Body of pancreas (tissue), 4 donors: Measurements from ENCODE around the gene PUM2.
"Not testable (repeated sequence)": the region's sequence is repeated elsewhere in the genome, so short reads cannot be mapped to it uniquely, and the experiment has no call there.

ENCODE experiments used
- POLR2A ChIP-seq, 3 donors: fragments of 450-650 bp; IDR thresholded peaks; one replicate each; pipeline ENCODE4 v1.6.1; 2016; ENCODE audit warnings: antibody characterized with exemption in 3 of 3, mild to moderate bottlenecking in 2 of 3
- TF ChIP-seq, protein P1 (sequence below), 7 experiments: fragments of 450-650 bp in 4 of 7; fragments of 200-600 bp in 3 of 7; sonication (generic) in 3 of 7; IDR thresholded peaks; one replicate each; pipeline ENCODE4 v1.5.1; 2016 to 2019; ENCODE audit warnings: antibody characterized with exemption in 7 of 7

DNA sequence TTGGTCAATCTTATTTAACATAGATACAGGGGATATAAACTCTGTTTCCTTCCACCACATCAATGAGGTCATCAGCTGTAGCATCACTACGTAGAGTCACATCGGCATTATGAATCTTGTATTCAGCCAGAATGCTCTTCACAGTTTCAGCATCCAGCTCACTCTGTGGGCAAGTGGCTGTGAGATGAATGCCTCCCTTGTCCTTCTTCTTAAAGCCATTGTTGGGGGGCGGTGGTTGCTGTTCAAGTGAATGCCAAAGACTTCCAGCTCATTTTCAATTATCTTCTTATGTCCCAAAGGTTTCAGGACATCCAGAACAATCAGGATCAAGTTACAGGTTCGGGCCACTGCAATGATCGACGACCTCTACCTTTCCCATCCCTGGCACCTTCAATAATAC, 110.4 kb downstream of the PUM2 start:
- not testable (repeated sequence) for TF ChIP-seq POLR2A (IDR thresholded peaks at IDR 0.05)
- TF ChIP-seq, protein P1, sequence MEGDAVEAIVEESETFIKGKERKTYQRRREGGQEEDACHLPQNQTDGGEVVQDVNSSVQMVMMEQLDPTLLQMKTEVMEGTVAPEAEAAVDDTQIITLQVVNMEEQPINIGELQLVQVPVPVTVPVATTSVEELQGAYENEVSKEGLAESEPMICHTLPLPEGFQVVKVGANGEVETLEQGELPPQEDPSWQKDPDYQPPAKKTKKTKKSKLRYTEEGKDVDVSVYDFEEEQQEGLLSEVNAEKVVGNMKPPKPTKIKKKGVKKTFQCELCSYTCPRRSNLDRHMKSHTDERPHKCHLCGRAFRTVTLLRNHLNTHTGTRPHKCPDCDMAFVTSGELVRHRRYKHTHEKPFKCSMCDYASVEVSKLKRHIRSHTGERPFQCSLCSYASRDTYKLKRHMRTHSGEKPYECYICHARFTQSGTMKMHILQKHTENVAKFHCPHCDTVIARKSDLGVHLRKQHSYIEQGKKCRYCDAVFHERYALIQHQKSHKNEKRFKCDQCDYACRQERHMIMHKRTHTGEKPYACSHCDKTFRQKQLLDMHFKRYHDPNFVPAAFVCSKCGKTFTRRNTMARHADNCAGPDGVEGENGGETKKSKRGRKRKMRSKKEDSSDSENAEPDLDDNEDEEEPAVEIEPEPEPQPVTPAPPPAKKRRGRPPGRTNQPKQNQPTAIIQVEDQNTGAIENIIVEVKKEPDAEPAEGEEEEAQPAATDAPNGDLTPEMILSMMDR (IDR thresholded peaks at IDR 0.05) = not testable (repeated sequence)
